Embryonic facial prominence (tissue), 1 donor: Measurements from ENCODE around the gene CDH4.
"Not testable (repeated sequence)": the region's sequence is repeated elsewhere in the genome, so short reads cannot be mapped to it uniquely, and the experiment has no call there.

Source experiments
- DNase-seq: peaks from one replicate; pipeline ENCODE4 v3.0.0-alpha.2; 2016; ENCODE audit errors: extremely low spot score

CDH4 gene

GRCh38 chr20:61840779-61841455, 588.9 kb downstream of the CDH4 start:
- no peak for DNase-seq

- DNase-seq: no peak
Measured at GRCh38 chr20:61841551-61841950, 589.5 kb downstream of the CDH4 start.

- no peak for DNase-seq
Measured at GRCh38 chr20:61841966-61842365, 589.9 kb downstream of the CDH4 start.

DNA sequence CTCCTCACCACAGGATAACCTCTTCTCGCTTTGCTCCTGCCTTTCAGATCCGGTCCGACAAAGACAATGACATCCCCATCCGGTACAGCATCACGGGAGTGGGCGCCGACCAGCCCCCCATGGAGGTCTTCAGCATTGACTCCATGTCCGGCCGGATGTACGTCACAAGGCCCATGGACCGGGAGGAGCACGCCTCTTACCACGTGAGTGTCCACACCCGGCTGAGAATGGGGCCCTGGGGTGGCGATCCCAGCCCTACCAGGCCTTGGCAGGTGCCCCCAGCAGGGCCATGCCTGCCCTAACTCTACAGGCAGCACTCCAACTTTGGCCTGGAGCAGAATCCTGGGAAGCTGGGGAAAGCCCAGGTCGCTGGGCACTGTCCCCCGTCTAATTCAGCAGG, 592.6 kb downstream of the CDH4 start:
- DNase-seq: no peak

- no peak for DNase-seq
Measured at GRCh38 chr20:61845233-61845671, 593.2 kb downstream of the CDH4 start.

DNA sequence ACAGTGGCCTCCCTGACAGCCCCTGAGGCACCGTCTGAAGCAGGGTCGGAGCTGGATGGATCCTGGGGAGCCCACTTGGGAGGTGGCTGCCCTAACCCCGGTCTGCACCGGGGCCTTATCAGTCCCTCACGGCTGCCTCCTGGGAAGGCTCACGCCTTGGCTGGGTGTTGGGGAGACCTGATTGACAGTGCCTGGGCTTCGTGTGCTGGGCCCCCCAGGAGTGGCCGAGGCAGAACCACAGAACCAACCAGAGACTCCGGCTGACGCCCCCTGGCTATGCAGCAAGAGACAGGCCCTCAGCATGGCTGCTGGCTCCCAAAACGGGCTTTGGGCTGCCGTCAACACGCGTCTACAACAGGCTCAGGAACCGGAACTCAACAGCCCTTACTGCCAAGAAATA, 594.0 kb downstream of the CDH4 start:
- no peak for DNase-seq

DNA sequence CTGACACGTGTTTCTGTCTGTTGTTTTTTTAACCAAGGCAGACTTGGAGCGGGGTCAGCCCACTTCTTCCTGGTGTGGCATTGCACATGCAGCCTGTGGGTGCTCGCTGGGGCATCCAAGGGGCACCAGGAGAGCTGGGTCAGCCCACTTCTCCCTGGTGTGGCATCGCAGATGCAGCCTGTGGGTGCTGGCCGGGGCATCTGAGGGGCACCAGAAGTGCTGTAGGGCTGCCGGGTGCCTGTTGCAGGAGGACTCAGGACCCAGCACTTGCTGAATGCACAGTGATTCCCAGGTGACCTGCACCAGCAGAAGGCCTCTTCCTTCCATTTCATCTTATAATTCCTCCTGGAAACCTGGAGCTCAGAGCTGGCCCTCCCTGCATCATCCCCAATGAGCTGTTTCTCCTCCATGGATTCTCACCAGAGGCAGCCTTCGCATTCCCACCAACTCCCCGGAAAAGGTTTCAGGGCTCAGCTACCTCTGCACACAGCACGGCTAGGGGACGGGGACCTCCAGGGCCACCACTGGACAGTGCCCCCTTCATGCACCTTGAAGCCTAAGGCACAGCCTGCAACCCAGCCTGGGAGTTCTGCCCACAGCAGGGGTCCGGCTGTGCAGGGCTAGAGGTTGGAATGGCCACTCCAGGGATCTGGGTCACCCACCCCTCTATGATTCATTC, 594.8 kb downstream of the CDH4 start:
- no peak for DNase-seq

- no peak for DNase-seq
Measured at GRCh38 chr20:61847420-61847748, 595.3 kb downstream of the CDH4 start.

- DNase-seq: no peak
Measured at GRCh38 chr20:61847986-61848385, 595.9 kb downstream of the CDH4 start.

- DNase-seq: no peak
Measured at GRCh38 chr20:61848851-61849250, 596.8 kb downstream of the CDH4 start.

- DNase-seq: no peak
Measured at GRCh38 chr20:61849376-61849775, 597.3 kb downstream of the CDH4 start.

- DNase-seq: no peak
Measured at GRCh38 chr20:61849822-61850221, 597.8 kb downstream of the CDH4 start.

- no peak for DNase-seq
Measured at GRCh38 chr20:61850457-61850856, 598.4 kb downstream of the CDH4 start.

DNA sequence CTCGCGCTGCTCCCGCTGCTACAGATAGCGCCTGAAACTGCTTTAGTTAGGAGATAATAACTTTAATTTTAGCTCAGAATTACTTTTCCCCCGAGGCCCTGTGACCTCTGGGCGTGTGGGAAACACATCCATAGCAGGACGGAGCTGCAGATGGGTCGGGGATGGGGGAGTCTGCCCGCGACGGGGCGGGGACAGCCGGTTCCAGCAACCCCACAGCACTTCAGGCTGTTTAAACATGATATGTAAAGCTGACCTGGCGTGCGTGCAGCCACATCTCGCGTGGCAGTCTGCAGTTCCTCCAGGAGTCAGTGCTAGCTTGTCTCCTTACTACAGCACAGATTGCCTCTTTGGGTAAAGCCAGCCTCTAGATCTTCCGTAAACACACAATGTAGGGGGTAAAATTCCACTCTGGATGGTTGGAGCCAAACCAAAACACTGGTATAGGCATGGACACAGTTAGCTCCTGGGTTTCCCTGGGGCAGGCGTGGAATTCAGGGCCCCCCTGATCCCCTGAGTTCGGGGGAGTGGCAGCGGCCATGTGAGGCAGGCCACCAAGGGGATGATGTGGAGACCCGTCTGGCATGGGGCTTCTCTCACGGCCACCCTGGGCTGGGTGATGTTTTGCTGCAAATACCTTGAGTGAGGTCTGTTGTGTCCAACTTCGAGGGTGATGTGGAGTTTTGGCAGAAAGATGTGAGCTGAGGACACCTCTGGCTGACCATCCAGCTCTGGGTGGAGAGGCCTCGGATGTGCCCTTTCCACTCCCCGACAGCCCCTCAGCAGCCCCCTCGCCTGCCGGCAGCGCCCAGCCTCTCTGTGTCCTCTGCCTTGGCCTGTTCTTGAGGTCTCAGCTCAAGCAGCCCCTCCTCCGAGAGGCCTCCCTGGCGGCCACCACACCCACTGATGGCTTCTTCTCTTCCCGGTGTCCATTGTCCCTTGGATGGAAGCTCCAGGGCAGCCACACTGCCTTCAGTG, 599.2 kb downstream of the CDH4 start:
- no peak for DNase-seq

DNA sequence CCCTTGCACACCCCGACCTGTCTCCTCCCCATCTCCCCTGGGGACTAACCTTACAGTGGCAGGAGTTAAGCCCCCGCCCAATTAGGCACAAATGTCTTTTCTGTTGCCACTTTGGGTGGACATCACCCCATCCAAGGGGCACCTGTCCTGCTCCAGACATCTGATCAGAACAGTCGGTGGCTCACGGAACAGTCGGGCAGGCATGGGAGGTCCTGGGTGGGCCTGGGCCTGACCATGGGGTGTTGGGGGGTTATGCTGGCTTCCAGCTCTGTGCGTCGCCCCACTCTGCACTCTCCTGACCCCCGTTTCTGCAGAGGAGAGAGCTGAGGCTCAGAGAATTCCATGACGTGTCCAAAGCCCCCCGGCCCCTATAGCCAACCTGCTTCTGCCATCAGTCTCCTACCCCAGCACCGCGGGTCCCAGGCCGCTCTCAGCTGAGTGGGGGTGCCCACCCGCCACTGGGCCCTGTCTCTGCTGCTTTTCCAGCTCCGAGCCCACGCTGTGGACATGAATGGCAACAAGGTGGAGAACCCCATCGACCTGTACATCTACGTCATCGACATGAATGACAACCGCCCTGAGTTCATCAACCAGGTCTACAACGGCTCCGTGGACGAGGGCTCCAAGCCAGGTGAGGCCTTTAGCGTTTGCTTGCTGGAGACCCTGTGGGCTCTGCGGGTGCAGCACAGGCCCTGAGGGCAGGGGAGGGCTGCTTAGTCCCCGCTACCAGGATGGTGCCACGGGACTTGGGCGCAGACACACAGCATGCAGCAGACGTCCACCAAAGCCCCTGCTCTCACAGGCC, 600.4 kb downstream of the CDH4 start:
- DNase-seq: no peak

DNA sequence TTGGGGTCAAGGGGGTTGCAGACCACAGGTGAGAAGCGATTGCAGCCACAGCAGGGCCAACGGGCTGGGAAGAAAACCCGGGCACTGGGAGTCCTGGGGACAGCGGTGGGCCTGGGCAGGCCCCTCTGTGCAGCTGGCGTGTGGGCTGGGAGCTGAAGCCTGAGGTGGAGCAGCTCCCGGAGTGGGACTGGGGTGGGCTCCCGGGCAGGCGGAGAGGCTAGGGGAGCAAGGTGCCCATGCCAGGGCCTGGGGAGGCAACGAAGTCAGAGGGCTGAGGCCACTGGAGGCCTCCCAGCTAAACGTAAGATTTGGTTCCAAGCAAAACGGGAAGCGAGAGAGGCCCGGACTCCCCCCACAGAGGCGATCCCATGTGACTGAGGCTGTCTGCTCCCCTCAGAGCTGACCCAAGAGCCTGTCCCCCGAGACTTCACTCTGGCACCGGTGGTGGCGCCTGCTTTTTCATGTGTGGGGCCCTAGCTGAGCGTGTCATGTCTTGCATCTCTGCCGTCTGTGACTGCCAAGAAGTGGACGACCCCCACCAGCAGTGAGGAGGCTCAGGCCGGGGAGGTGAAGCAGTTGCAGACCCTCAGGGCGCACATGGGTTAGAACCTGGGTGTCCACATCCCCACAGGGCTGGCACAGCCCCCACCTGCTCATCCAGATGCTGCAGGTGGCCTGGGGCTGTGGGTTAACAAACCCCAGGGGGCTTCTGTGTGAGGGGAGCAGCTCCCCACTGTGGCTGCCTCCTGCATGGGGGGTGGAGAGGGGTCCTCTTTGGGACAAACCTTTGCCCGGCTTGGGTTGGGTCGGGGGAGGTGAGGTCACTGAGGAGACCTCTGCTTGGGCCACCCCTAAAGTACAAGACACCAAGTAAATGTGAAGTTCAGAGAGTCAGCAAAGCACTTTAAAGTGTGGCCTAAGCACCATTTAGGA, 601.3 kb downstream of the CDH4 start:
- no peak for DNase-seq

DNA sequence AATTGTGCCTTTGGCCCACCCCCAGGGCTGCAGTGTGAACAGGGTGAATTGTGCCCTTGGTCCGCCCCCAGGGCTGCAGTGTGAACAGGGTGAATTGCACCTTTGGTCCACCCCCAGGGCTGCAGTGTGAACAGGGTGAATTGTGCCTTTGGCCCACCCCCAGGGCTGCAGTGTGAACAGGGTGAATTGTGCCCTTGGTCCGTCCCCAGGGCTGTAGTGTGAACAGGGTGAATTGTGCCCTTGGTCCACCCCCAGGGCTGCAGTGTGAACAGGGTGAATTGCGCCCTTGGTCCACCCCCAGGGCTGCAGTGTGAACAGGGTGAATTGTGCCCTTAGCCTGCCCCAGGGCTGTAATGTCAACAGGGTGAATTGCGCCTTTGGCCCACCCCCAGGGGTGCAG, 602.5 kb downstream of the CDH4 start:
- not testable (repeated sequence) for DNase-seq

DNA sequence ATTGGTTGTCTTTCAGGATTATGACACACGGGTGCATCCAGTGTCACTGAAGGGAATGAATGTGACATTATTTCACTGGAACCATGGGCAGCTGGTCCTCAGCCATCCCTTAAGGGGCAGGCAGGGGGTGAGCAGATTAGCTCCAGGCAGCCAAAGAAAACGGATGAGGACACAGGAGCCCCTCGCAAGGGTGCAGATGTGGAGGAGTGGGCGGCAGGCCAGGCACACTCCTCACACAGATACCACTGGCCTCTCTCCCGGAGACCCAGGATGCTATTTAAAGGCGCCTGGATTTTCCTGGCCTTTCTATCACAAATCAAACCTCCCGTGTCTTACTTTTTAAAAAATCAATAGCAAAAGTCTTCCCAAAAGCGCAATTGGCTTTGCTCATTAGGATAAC, 603.2 kb downstream of the CDH4 start:
- no peak for DNase-seq

- DNase-seq: no peak
Measured at GRCh38 chr20:61856626-61857413, 604.8 kb downstream of the CDH4 start.

GRCh38 chr20:61857414-61857775, 605.3 kb downstream of the CDH4 start:
- DNase-seq: no peak
